Neural cell (in vitro differentiated cells): ENCODE data around the gene BAG1. TPM values are rescaled to one million over a fixed set of nuclear protein-coding genes. Genes with fewer than 3 reads are reported as not detected.

Experiments
- H2AFZ ChIP-seq: fragments of 200-600, 300-800 bp; sonication (generic), shearing (Covaris generic); 2 replicates; pipeline ENCODE4 v1.6.0; 2014; ENCODE audit warnings: low read depth, mild to moderate bottlenecking, antibody characterized with exemption, low read length, moderate library complexity
- H3F3A ChIP-seq: fragments of 200-600 bp; shearing (Covaris generic); 2 replicates; pipeline ENCODE4 v1.6.1; 2016; ENCODE audit warnings: mild to moderate bottlenecking, moderate library complexity, mixed read lengths, antibody characterized with exemption, low read length; ENCODE audit not compliant: insufficient read depth, poor library complexity, severe bottlenecking
- H3K27ac ChIP-seq: fragments of 200-600, 300-800 bp; sonication (generic), shearing (Covaris generic); 2 replicates; pipeline ENCODE4 v1.5.1; 2014; ENCODE audit warnings: mild to moderate bottlenecking, low read length, moderate library complexity
- H3K27me3 ChIP-seq: fragments of 300-800, 200-600 bp; sonication (generic), shearing (Covaris generic); 2 replicates; pipeline ENCODE4 v1.6.0; 2014; ENCODE audit warnings: mild to moderate bottlenecking, low read depth, low read length, moderate library complexity; ENCODE audit not compliant: insufficient read depth
- H3K36me3 ChIP-seq: fragments of 300-800, 200-600 bp; sonication (generic), shearing (Covaris generic); 2 replicates; pipeline ENCODE4 v1.5.1; 2014; ENCODE audit warnings: mild to moderate bottlenecking, antibody characterized with exemption, low read length, moderate library complexity; ENCODE audit not compliant: insufficient read depth
- H3K4me2 ChIP-seq: fragments of 300-800, 200-600 bp; sonication (generic), shearing (Covaris generic); 2 replicates; pipeline ENCODE4 v1.6.0; 2014; ENCODE audit warnings: mild to moderate bottlenecking, low read length
- H3K4me3 ChIP-seq: fragments of 300-800, 200-600 bp; sonication (generic), shearing (Covaris generic); 2 replicates; pipeline ENCODE4 v1.5.1; 2014; ENCODE audit warnings: mild to moderate bottlenecking, low read length, moderate library complexity
- H3K79me2 ChIP-seq: fragments of 200-600 bp; shearing (Covaris generic); replicated peaks from 2 replicates; pipeline ENCODE4 v1.6.0; 2014; ENCODE audit warnings: mild to moderate bottlenecking, low read length, moderate library complexity; ENCODE audit not compliant: insufficient read depth
- H3K9ac ChIP-seq: fragments of 300-800, 200-600 bp; sonication (generic), shearing (Covaris generic); 2 replicates; pipeline ENCODE4 v1.6.1; 2016; ENCODE audit warnings: mild to moderate bottlenecking, low read length, mixed read lengths
- H3K9me2 ChIP-seq: fragments of 200-600 bp; shearing (Covaris generic); 2 replicates; pipeline ENCODE4 v1.6.1; 2016; ENCODE audit warnings: mild to moderate bottlenecking, low read length, mixed read lengths; ENCODE audit not compliant: insufficient read depth
- H3K9me3 ChIP-seq: fragments of 200-600, 300-800 bp; sonication (generic), shearing (Covaris generic); 2 replicates; pipeline ENCODE4 v1.6.1; 2016; ENCODE audit warnings: mild to moderate bottlenecking, mixed run types, low read length, moderate library complexity, mixed read lengths
- H4K20me1 ChIP-seq: fragments of 200-600 bp; shearing (Covaris generic); 2 replicates; pipeline ENCODE4 v1.6.1; 2016; ENCODE audit warnings: mild to moderate bottlenecking, mixed run types; ENCODE audit not compliant: insufficient read depth
- EP300 ChIP-seq: fragments of 450-650 bp; conservative IDR thresholded peaks from 2 replicates; pipeline ENCODE4 v1.6.1; 2014; ENCODE audit warnings: antibody characterized with exemption, mild to moderate bottlenecking, moderate library complexity; ENCODE audit not compliant: poor library complexity, severe bottlenecking
- EZH2 ChIP-seq: fragments of 200-600, 300-800 bp; shearing (Covaris generic), sonication (generic); IDR thresholded peaks from 2 replicates; pipeline ENCODE4 v1.6.1; 2014; ENCODE audit warnings: antibody characterized with exemption, low read length, borderline replicate concordance, mild to moderate bottlenecking; ENCODE audit not compliant: insufficient read depth, poor library complexity, severe bottlenecking
- MXI1 ChIP-seq: fragments of 450-650 bp; conservative IDR thresholded peaks from 2 replicates; pipeline ENCODE4 v1.6.1; 2014; ENCODE audit warnings: antibody characterized with exemption, mild to moderate bottlenecking; ENCODE audit not compliant: poor library complexity, severe bottlenecking
- POLR2AphosphoS5 ChIP-seq: IDR thresholded peaks from 2 replicates; pipeline ENCODE4 v1.6.1; 2012
- RAD21 ChIP-seq: fragments of 450-650 bp; conservative IDR thresholded peaks from 2 replicates; pipeline ENCODE4 v1.6.1; 2014; ENCODE audit warnings: antibody characterized with exemption, mild to moderate bottlenecking, moderate library complexity
- REST ChIP-seq: IDR thresholded peaks from 2 replicates; pipeline ENCODE4 v1.6.1; 2012; ENCODE audit warnings: borderline replicate concordance
- SMC3 ChIP-seq: fragments of 450-650 bp; conservative IDR thresholded peaks from 2 replicates; pipeline ENCODE4 v1.6.1; 2014; ENCODE audit warnings: antibody characterized with exemption, mild to moderate bottlenecking, moderate library complexity; ENCODE audit not compliant: poor library complexity
- TAF1 ChIP-seq: IDR thresholded peaks from 2 replicates; pipeline ENCODE4 v1.6.1; 2012; ENCODE audit warnings: low read depth
- polyA plus RNA-seq: library from polyadenylated mRNA; depleted of rRNA; stranded (reverse); fragments of >200 nt; gene quantifications from 2 replicates; pipeline ENCODE4 v1.2.3, GENCODE V29; 2014
- TF ChIP-seq, protein P1 (sequence below): fragments of 450-650 bp; IDR thresholded peaks from 2 replicates; pipeline ENCODE4 v1.5.1; 2014; ENCODE audit warnings: antibody characterized with exemption, mild to moderate bottlenecking, moderate library complexity; ENCODE audit not compliant: poor library complexity, severe bottlenecking

Gene BAG1
- polyA plus RNA-seq, 1 donor from 2014 or later, result 94.9 TPM

- no peak overlapping the region for H3K9ac ChIP-seq
- no peak overlapping the region for H2AFZ ChIP-seq
- H4K20me1 ChIP-seq, result no peaks in the 10 kb centered on the region
- H3F3A ChIP-seq, result no peaks in the 10 kb centered on the region
- H3K27me3 ChIP-seq, result no peaks in the 10 kb centered on the region
- no peaks in the 10 kb centered on the region for H3K9me2 ChIP-seq
- no peak overlapping the region for H3K27ac ChIP-seq
- H3K9me3 ChIP-seq, result no peaks in the 10 kb centered on the region
- peaks cover 15% of the 10 kb centered on the region for H3K36me3 ChIP-seq
- H3K4me2 ChIP-seq, result no peak overlapping the region
- H3K79me2 ChIP-seq, result no peaks in the 10 kb centered on the region
- no peak overlapping the region for H3K4me3 ChIP-seq
- TF ChIP-seq MXI1 (no peak), RAD21 (no peak), EZH2 (no peak), EP300 (no peak), POLR2AphosphoS5 (no peak), REST (no peak), TAF1 (no peak), SMC3 (no peak)
- TF ChIP-seq, protein P1, sequence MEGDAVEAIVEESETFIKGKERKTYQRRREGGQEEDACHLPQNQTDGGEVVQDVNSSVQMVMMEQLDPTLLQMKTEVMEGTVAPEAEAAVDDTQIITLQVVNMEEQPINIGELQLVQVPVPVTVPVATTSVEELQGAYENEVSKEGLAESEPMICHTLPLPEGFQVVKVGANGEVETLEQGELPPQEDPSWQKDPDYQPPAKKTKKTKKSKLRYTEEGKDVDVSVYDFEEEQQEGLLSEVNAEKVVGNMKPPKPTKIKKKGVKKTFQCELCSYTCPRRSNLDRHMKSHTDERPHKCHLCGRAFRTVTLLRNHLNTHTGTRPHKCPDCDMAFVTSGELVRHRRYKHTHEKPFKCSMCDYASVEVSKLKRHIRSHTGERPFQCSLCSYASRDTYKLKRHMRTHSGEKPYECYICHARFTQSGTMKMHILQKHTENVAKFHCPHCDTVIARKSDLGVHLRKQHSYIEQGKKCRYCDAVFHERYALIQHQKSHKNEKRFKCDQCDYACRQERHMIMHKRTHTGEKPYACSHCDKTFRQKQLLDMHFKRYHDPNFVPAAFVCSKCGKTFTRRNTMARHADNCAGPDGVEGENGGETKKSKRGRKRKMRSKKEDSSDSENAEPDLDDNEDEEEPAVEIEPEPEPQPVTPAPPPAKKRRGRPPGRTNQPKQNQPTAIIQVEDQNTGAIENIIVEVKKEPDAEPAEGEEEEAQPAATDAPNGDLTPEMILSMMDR, result no peak
Measured at GRCh38 chr9:33310748-33311147, 46.2 kb upstream of the BAG1 start.

GRCh38 chr9:33309903-33310302 is 45.4 kb upstream of the BAG1 start:
- H4K20me1 ChIP-seq, result no peaks in the 10 kb centered on the region
- TF ChIP-seq RAD21 (no peak), REST (no peak), EP300 (no peak), SMC3 (no peak), EZH2 (no peak), TAF1 (no peak), MXI1 (no peak), POLR2AphosphoS5 (no peak)
- TF ChIP-seq, protein P1, result no peak
- H3K9ac ChIP-seq, result no peak overlapping the region
- no peaks in the 10 kb centered on the region for H3K27me3 ChIP-seq
- no peaks in the 10 kb centered on the region for H3K9me3 ChIP-seq
- no peaks in the 10 kb centered on the region for H3F3A ChIP-seq
- peaks cover 15% of the 10 kb centered on the region for H3K36me3 ChIP-seq
- H3K9me2 ChIP-seq, result no peaks in the 10 kb centered on the region
- H3K79me2 ChIP-seq, result no peaks in the 10 kb centered on the region
- no peak overlapping the region for H3K27ac ChIP-seq
- no peak overlapping the region for H2AFZ ChIP-seq
- H3K4me3 ChIP-seq, result no peak overlapping the region
- no peak overlapping the region for H3K4me2 ChIP-seq
